Measurements from ENCODE around the gene FOXA3. TPM values are rescaled to one million over a fixed set of nuclear protein-coding genes. Genes with fewer than 3 reads are reported as not detected.

The FOXA3 gene
- not detected for total RNA-seq

DNA sequence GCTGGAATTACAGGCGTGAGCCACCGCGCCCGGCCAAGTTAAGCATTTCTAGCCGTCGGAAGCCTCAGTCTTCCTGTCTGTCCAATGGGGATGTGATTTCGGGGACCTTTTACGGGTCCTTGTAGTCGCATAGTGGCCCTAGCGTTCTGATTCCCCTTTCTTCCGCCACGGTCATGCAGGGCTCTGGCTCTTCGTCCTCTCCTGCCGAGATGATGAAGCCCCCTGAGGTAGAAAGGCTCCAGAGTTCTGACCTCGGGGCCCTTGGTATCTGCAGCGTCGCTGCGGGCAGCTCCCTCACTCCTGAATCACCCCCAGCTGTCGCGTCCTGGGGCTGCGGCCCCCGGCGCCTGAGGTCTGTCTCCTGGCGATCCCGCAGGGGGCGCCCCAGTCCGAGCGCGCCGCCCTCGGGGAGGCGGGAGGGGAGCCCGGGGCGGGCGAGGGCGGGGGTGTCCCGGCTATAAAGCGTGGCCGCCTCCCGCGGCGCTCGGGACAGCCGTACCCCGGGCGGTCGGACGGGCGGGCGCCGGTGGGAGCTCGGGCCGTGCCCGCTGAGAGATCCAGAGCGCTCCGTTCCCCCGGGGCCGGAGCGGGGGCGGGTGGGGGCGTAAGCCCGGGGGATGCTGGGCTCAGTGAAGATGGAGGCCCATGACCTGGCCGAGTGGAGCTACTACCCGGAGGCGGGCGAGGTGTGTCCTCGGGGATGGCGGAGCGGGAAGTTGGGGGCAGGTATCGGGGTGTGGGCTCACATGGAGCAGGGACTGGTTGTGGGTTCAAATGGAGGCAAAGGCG lies at the start of gene FOXA3:
Gene FOXA3 (plus strand): TSS at position 487 of the 789 bp plus-strand sequence. CDS start 131 bp downstream, at position 618.
- ChIA-PET CTCF (interaction anchor here (0.9 to 6.7 kb wide), 22 partner anchors 9 to 840 kb away, joined by 3 to 58 read pairs (median 3); partner anchors contain the start of genes GIPR, IRF2BP1, MYPOP and QPCTL), POLR2A (interaction anchor here (0.6 to 0.7 kb wide), 3 partner anchors 22 to 924 kb away, joined by 3 read pairs; partner anchors contain the start of genes IRF2BP1 and SLC1A5)
- peak; percentile 52 for DNase-seq
- Mint-ChIP-seq H3K4me3 (peak within 1 kb of the TSS; percentile 93), H3K36me3 (ENCODE audit: low read depth) (peaks cover 11% of the 10 kb centered on the region), H3K9me3 (no peaks in the 10 kb centered on the region), H3K27ac (peak within 1 kb of the TSS; percentile 95), H3K27me3 (peaks cover 30% of the 10 kb centered on the region), H3K4me1 (peaks cover 29% of the 10 kb centered on the region)

DNA sequence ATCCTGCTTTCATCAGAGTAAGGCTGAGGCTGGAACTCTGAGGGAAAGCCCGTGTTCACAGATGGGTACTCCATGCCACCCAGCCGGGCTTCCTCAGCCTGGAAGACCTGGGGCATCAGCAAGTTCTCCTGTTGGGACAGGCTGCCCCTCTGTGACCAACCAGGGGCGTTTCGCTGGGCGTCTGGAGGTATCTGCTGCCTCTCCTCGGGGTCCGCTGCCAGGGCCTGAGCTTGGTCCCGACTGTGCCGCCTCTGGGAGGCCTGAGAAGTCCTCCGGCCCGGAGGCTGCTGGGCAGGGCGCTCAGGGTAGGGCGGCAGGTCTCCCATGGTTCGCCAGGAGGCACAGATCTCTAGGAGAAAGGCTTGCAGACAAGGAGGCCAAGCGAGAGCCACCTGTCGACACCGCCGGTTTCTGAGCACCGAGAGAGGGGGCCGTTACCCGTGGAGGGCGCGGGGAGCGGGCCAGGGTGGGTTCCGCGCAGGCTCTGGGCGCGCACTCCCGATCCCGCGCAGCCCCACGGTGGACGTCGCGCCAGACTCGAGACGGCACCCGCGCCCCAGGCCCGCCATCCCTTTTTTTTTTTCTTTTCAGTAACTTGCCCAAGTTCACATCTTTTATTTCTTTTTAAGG lies 49.2 kb upstream of the FOXA3 start, which contains the start of gene RSPH6A:
Gene RSPH6A (minus strand): TSS at position 458 of the 630 bp plus-strand sequence. CDS start 132 bp downstream, at position 326.
- H3K27ac Mint-ChIP-seq, result no peak within 1 kb of the TSS

DNA sequence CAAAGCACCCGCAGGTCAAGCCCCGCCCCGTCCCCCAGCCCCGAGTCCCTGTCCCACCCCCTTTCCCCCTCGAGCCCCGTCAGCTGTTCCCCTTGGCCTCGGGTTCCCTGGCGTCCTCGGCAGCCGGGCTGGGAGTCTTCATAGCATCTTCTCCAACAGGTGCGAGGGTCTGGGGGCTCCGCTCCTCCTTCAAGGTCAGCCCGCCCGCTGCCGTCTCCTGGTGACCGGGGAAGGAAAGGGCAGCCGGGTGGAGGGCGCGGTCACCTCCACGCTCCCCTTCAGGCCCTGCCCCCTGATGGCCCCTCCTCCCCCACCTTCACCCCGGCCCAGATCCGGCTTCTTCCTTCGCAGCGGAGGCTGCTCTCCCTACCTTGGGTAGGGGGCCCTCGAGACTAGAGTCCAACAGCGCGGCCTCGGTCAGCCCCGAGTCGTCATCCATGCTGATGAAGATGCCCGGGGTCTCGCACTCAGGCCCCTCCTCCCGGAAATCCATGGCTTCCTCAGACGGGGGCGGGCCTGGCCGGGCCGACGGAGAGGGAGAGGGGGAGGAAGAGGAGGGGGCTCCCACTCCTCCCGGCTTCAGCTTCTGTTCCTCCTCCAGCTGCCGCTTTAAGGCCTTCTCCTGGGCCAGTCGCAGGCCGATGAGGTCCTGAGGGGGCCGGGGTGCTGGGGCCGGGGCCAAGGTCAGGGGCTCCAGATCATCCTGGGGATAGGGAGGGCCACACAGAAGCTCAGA lies 48.5 kb upstream of the FOXA3 start:
- Mint-ChIP-seq H3K27ac (no peak overlapping the region), H3K4me3 (no peak overlapping the region), H3K36me3 (ENCODE audit: low read depth) (no peaks in the 10 kb centered on the region), H3K9me3 (no peaks in the 10 kb centered on the region), H3K4me1 (peaks cover 7% of the 10 kb centered on the region), H3K27me3 (no peaks in the 10 kb centered on the region)
- ChIA-PET POLR2A (no interaction called here), CTCF (interaction anchor here (1.6 to 3.3 kb wide), 5 partner anchors 10 to 45 kb away, joined by 7 to 16 read pairs (median 9); no protein-coding TSS in a partner anchor)
- no peak for DNase-seq

More for the DNA sequence above, 49.2 kb upstream of the FOXA3 start, which contains the start of gene RSPH6A:
- ChIA-PET POLR2A (no interaction called here), CTCF (no interaction called here)
- H3K27me3 Mint-ChIP-seq, result no peaks in the 10 kb centered on the region
- H3K4me1 Mint-ChIP-seq, result peaks cover 11% of the 10 kb centered on the region
- H3K4me3 Mint-ChIP-seq, result no peak within 1 kb of the TSS
- no peaks in the 10 kb centered on the region for H3K9me3 Mint-ChIP-seq
- no peak for DNase-seq
- H3K36me3 Mint-ChIP-seq (ENCODE audit: low read depth), result no peaks in the 10 kb centered on the region

DNA sequence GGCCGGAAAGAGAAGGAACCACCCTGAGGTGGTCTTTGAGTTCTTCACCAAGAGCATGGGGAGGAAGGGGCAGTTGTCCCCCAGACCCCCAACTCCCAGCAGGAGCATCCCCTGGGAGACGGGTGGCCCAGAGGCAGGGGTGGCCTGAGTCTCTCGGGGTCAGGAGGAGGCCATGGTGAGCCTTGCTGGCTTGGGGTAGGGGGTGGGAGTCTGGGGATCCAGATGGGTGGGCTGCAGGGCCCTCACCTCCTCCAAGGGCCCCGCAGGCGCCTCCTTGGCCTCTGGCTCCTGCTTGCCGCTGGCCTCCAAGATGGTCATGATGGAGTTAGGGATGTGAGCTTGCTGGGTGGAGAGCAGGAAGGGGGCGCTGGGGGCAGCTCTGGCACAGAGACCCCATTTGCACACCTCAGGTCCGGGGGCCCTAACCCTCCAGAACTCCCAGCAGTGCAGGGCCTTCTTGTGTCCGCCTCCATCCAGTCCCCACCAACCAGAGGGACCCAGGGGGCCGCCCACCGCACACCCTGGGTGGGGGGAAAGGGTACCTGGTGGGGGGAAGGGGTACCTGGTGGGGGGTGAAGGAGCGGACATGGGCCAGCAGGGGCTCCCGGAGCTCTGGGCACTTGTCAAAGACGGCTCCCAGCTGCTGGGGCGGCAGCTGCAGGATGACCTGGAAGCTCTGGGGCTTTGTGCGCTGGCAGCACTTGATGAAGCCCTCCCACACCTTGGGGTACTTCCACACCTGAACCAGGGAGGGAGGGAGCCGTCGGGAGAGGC lies 47.7 kb upstream of the FOXA3 start:
- DNase-seq, result no peak
- POLR2A ChIA-PET, result interaction anchor here (0.5 kb wide), 1 partner anchor 101 kb away, joined by 3 read pairs; no protein-coding TSS in a partner anchor
- CTCF ChIA-PET, result interaction anchor here (0.6 to 3.3 kb wide), 34 partner anchors 8 to 483 kb away, joined by 3 to 16 read pairs (median 4); partner anchors contain the start of genes DMPK, DMWD, IRF2BP1 and PGLYRP1

DNA sequence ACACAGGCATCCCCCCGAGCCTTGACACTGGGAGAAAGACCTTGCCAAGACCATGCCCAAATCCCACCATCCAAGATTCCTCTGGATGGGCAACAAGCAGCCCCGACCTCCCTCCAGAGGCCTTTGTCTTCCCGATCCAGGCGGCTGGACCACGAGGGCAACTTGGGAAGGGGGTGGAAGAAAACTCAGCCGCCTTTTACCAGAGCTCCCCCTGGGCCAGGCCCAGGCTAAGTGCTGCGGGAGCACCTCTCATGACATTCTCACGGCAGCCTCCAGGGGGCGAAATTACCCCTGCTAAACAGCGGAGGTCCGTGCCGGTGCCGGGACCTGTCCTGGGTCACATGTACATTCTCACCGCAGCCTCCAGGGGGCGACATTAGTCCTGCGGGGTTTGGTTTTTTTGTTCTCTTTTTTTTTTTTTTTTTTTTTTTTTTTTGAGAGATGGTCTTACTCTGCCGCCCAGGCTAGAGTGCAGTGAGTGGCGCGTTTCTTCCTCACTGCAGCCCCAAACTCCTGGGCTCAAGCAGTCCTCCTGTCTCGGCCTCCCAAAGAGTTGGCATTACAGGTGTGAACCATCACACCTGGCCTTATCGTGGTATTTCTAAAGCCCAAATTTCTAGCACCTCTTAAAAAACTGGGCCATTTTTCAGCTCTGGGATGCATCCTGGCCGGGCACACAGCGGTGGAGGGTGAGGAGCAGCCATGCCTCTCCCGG lies 47.0 kb upstream of the FOXA3 start:
- POLR2A ChIA-PET, result interaction anchor here (0.5 kb wide), 1 partner anchor 101 kb away, joined by 3 read pairs; no protein-coding TSS in a partner anchor
- H3K27ac Mint-ChIP-seq, result no peak overlapping the region

More for the DNA sequence above, 47.7 kb upstream of the FOXA3 start:
- Mint-ChIP-seq H3K4me3 (no peak overlapping the region), H3K27me3 (no peaks in the 10 kb centered on the region), H3K36me3 (ENCODE audit: low read depth) (peaks cover 3% of the 10 kb centered on the region), H3K27ac (no peak overlapping the region), H3K9me3 (no peaks in the 10 kb centered on the region), H3K4me1 (peaks cover 7% of the 10 kb centered on the region)

DNA sequence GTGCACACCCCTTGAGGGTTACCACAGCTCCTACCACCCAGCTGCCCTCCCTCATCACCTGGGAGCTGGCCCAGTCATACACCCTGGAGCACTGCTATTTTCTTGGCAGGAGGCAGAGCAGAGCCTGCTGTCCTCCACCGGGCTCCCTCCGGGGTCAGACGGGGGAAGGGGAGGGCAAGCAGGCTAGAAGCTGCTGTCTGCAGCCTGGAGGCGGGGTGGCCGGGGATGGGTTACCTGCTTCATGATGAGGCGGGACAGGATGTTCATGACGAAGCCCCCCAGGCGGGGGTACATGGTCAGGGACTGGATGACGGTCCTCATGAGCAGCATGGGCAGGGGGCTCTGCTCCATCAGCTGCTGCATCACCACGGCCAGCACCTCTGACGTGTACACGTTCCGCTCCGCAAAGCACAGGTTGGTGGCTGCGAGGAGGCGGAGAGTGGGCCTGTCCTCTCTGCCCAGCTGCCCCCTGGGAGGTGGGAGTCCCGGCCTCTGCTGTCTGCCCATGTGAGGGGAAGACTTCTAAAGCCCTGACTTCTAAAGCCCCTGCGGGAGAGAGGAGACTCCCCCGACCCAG lies 46.3 kb upstream of the FOXA3 start:
- CTCF ChIA-PET, result interaction anchor here (0.5 to 3.3 kb wide), 14 partner anchors 8 to 486 kb away, joined by 3 to 16 read pairs (median 4); partner anchors contain the start of genes IRF2BP1 and SIX5
- Mint-ChIP-seq H3K27me3 (no peaks in the 10 kb centered on the region), H3K36me3 (ENCODE audit: low read depth) (peaks cover 3% of the 10 kb centered on the region), H3K4me3 (no peak overlapping the region), H3K27ac (no peak overlapping the region), H3K9me3 (no peaks in the 10 kb centered on the region), H3K4me1 (peaks cover 7% of the 10 kb centered on the region)
- POLR2A ChIA-PET, result interaction anchor here (0.7 kb wide), 1 partner anchor 1110 kb away, joined by 3 read pairs; no protein-coding TSS in a partner anchor
- DNase-seq, result no peak

More for the DNA sequence above, 47.0 kb upstream of the FOXA3 start:
- Mint-ChIP-seq H3K27me3 (no peaks in the 10 kb centered on the region), H3K9me3 (no peaks in the 10 kb centered on the region), H3K36me3 (ENCODE audit: low read depth) (peaks cover 3% of the 10 kb centered on the region), H3K4me1 (peaks cover 7% of the 10 kb centered on the region), H3K4me3 (no peak overlapping the region)
- CTCF ChIA-PET, result interaction anchor here (0.5 to 3.3 kb wide), 39 partner anchors 9 to 485 kb away, joined by 3 to 16 read pairs (median 4); partner anchors contain the start of genes DMPK, DMWD, IRF2BP1 and PGLYRP1
- peak; percentile 97 for DNase-seq

DNA sequence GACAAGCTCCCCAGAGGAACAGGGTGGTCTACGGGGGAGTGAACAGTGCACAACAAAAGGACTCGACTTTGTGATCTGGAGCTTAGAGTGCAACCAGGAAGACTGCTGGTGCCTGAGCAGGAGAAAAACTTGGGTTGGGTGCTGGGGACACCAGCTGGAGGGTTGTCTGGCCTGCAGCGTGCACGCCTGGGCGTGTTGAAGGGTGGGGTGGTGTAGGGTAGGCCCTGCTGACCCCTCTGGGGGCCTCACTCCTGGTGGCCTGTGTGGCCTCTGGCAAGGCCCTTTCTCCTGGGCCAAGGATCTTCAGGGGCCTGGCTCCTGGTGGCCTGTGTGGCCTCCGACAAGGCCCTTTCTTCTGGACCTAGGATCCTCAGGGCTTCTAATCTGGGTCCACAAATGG lies 44.4 kb upstream of the FOXA3 start:
- POLR2A ChIA-PET, result no interaction called here
- Mint-ChIP-seq H3K36me3 (ENCODE audit: low read depth) (peaks cover 8% of the 10 kb centered on the region), H3K4me3 (no peak overlapping the region), H3K27me3 (no peaks in the 10 kb centered on the region), H3K9me3 (no peaks in the 10 kb centered on the region), H3K27ac (peak overlapping the region; percentile 17), H3K4me1 (peaks cover 7% of the 10 kb centered on the region)
- no peak for DNase-seq
- CTCF ChIA-PET, result interaction anchor here (1.3 kb wide), 1 partner anchor 79 kb away, joined by 3 read pairs; no protein-coding TSS in a partner anchor

DNA sequence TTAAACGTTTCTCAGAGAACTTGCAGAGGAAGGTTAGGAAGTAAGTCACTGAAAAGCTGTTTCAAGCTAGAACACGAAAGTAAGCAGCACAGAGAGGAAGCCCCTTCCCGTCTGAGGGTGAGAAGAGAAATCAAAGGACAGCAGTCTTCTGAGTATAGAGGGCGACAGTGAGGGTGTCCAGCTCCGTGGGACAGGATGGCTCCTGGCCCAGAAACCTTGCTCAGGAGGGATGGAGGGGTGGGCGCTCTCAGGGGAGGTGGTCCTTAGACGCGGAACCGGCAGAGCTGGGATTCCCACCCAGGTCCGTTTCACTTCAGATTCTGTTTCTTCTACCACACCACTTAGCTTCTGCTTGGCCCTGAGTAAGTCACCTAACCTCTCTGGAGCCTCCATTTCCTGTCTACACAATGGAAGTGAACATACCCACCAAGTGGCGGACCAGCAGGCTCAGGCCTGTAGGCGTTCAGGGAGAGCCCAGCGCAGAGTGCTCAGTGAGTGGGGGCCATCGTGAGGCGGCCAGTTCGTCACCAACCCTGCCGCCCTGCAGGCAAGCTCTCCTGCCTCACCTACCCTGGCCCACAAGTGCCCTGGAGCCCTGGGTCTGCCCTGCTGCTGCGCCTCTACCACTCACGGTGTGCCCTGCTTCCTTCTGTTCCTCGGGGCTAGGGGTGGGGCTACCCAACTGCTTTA lies 43.6 kb upstream of the FOXA3 start:
- no peak for DNase-seq
- no peak overlapping the region for H3K27ac Mint-ChIP-seq
- no peak overlapping the region for H3K4me3 Mint-ChIP-seq
- ChIA-PET POLR2A (no interaction called here), CTCF (interaction anchor here (0.8 to 1.3 kb wide), 2 partner anchors 29 to 80 kb away, joined by 3 read pairs; no protein-coding TSS in a partner anchor)
- H3K27me3 Mint-ChIP-seq, result no peaks in the 10 kb centered on the region
- no peaks in the 10 kb centered on the region for H3K9me3 Mint-ChIP-seq
- H3K4me1 Mint-ChIP-seq, result peaks cover 7% of the 10 kb centered on the region
- H3K36me3 Mint-ChIP-seq (ENCODE audit: low read depth), result peaks cover 8% of the 10 kb centered on the region

DNA sequence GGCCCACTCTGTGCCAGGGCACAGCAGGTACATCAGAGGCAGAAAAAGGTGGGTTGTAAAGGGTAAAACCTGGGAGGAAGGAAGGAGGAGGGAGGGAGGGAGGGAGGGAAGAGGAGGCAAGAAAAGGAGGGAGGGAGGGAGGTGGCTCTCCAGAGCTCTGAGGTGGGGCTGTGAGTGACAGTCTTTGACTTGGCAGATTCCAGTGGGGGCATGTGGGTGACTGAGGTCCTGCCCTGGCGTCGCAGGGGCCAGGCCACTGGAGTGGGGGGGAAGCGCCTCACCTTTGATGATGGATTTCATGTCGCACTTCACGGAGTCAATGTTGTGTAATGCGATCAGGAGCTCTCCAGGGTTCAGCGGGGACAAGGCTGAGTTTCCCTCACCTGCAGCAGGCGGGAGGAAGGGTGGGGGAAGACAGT lies 43.0 kb upstream of the FOXA3 start:
- Mint-ChIP-seq H3K9me3 (no peaks in the 10 kb centered on the region), H3K36me3 (ENCODE audit: low read depth) (peaks cover 11% of the 10 kb centered on the region), H3K27ac (no peak overlapping the region), H3K27me3 (no peaks in the 10 kb centered on the region), H3K4me3 (no peak overlapping the region), H3K4me1 (peaks cover 7% of the 10 kb centered on the region)
- POLR2A ChIA-PET, result no interaction called here
- DNase-seq, result no peak
- CTCF ChIA-PET, result interaction anchor here (0.8 kb wide), 1 partner anchor 28 kb away, joined by 3 read pairs; no protein-coding TSS in a partner anchor

DNA sequence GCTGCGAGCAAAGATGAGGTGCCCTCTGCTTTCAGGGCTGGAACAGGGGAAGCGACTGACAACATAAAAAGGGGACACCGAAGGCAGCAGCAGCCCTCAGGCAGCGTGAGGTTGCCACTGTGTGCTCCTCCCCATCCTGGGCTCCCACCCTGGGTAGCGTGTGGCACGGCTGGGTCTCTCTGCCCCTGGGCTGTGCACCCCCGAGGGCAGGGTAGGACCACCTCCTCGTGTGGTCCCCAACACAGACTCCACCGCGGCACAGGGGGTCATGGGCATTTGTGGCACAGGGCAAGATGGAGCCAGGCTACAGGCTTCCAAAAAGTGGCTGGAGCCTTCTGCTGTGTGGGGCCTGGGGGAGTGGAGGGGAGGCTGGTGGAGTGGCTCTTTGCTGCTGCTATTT lies 42.6 kb upstream of the FOXA3 start:
- peaks cover 7% of the 10 kb centered on the region for H3K4me1 Mint-ChIP-seq
- H3K27me3 Mint-ChIP-seq, result no peaks in the 10 kb centered on the region
- H3K27ac Mint-ChIP-seq, result no peak overlapping the region
- DNase-seq, result no peak
- H3K9me3 Mint-ChIP-seq, result no peaks in the 10 kb centered on the region
- H3K4me3 Mint-ChIP-seq, result no peak overlapping the region
- peaks cover 14% of the 10 kb centered on the region for H3K36me3 Mint-ChIP-seq (ENCODE audit: low read depth)
- ChIA-PET CTCF (no interaction called here), POLR2A (no interaction called here)
